Fibroblast of lung (primary cell): ENCODE data around the gene NTRK2. TPM values are rescaled to one million over a fixed set of nuclear protein-coding genes. Genes with fewer than 3 reads are reported as not detected.
A peak's percentile ranks its signal among the peaks of the same experiment; 100 is the strongest.

ENCODE experiments used
- DNase-seq, 2 donors: peaks; one replicate each; pipeline versions ENCODE4 v3.0.0 to v3.0.0-alpha.2; 2010; ENCODE audit warnings: low read depth in 2 of 2
- H2AFZ ChIP-seq: 2 replicates; pipeline ENCODE4 v1.5.1; 2012; ENCODE audit warnings: low read length, control low read depth, inconsistent platforms
- H3K27ac ChIP-seq: 2 replicates; pipeline ENCODE4 v1.5.1; 2011; ENCODE audit warnings: low read length, control low read depth; ENCODE audit not compliant: insufficient read depth
- H3K27me3 ChIP-seq: 2 replicates; pipeline ENCODE4 v1.5.1; 2011; ENCODE audit warnings: mild to moderate bottlenecking, low read length; ENCODE audit not compliant: control insufficient read depth, insufficient read depth
- H3K36me3 ChIP-seq: 2 replicates; pipeline ENCODE4 v1.5.1; 2011; ENCODE audit warnings: low read length; ENCODE audit not compliant: control insufficient read depth, insufficient read depth
- H3K4me1 ChIP-seq: 2 replicates; pipeline ENCODE4 v1.5.1; 2011; ENCODE audit warnings: low read length; ENCODE audit not compliant: control insufficient read depth, insufficient read depth; ENCODE audit errors: extremely low read depth
- H3K4me2 ChIP-seq: 2 replicates; pipeline ENCODE4 v1.5.1; 2011; ENCODE audit warnings: low read length, control low read depth; ENCODE audit not compliant: insufficient read depth; ENCODE audit errors: extremely low read depth
- H3K4me3 ChIP-seq, 4 experiments: fragments of 200-600 bp in 1 of 4; sonication (generic) in 1 of 4; replicated peaks in 1 of 4; 2 replicates each; pipeline ENCODE4 v1.5.1; 2011 to 2016; ENCODE audit warnings: low read length in 4 of 4, low read depth in 3 of 4, mild to moderate bottlenecking in 3 of 4, control low read depth in 2 of 4, inconsistent platforms in 1 of 4, mixed read lengths in 1 of 4; ENCODE audit not compliant: insufficient read depth in 1 of 4; ENCODE audit errors: control extremely low read depth in 1 of 4
- H3K79me2 ChIP-seq: 2 replicates; pipeline ENCODE4 v1.5.1; 2012; ENCODE audit warnings: mild to moderate bottlenecking, low read length, inconsistent platforms; ENCODE audit not compliant: control insufficient read depth, insufficient read depth
- H3K9ac ChIP-seq: 2 replicates; pipeline ENCODE4 v1.5.1; 2011; ENCODE audit warnings: mild to moderate bottlenecking, low read length, control low read depth; ENCODE audit not compliant: insufficient read depth
- H3K9me3 ChIP-seq: 2 replicates; pipeline ENCODE4 v1.5.1; 2012; ENCODE audit warnings: low read depth, low read length; ENCODE audit not compliant: control insufficient read depth, insufficient read depth
- H4K20me1 ChIP-seq: 2 replicates; pipeline ENCODE4 v1.5.1; 2011; ENCODE audit warnings: low read length; ENCODE audit not compliant: control insufficient read depth, insufficient read depth; ENCODE audit errors: extremely low read depth
- EZH2 ChIP-seq: IDR thresholded peaks from 2 replicates; pipeline ENCODE4 v1.5.1; 2012; ENCODE audit warnings: low read length, control low read depth, mild to moderate bottlenecking; ENCODE audit errors: missing control alignments
- polyA plus RNA-seq, 2 donors: library from polyadenylated mRNA; depleted of rRNA in 1 of 2; stranded (reverse) in 1 of 2; unstranded in 1 of 2; fragments of >200 nt; gene quantifications; 2 replicates each; pipeline ENCODE4 v1.2.1, GENCODE V29; 2011 to 2012; ENCODE audit warnings: missing spikeins in 1 of 2
- total RNA-seq: library from RNA; depleted of rRNA; stranded (reverse); fragments of >200 nt; gene quantifications from 2 replicates; pipeline ENCODE4 v1.2.1, GENCODE V29; 2014
- TF ChIP-seq, protein P1 (sequence below), 2 donors: IDR thresholded peaks in 1 of 2; conservative IDR thresholded peaks in 1 of 2; 1 replicate in 1 of 2; 2 replicates in 1 of 2; pipeline ENCODE4 v1.5.1; 2011 to 2012; ENCODE audit warnings: low read length in 2 of 2, control low read depth in 1 of 2, inconsistent platforms in 1 of 2, low read depth in 1 of 2, mild to moderate bottlenecking in 1 of 2

NTRK2 gene
- total and polyA plus RNA-seq, 2 donors (not counting 1 experiment from before 2014, with no cell fraction given) = 0.66 to 1.1 TPM

- H3K4me2 ChIP-seq = no peak overlapping the region
- no peaks in the 10 kb centered on the region for H3K9me3 ChIP-seq
- no peak overlapping the region for H3K27ac ChIP-seq
- no peaks in the 10 kb centered on the region for H3K36me3 ChIP-seq
- peak; percentile 3 to 46 for DNase-seq
- no peak overlapping the region for H2AFZ ChIP-seq
- H3K4me3 ChIP-seq = no peak overlapping the region
- no peaks in the 10 kb centered on the region for H3K79me2 ChIP-seq
- H3K27me3 ChIP-seq = no peaks in the 10 kb centered on the region
- no peaks in the 10 kb centered on the region for H3K4me1 ChIP-seq
- H4K20me1 ChIP-seq = no peaks in the 10 kb centered on the region
- H3K9ac ChIP-seq = no peak overlapping the region
- no peak for TF ChIP-seq EZH2
- TF ChIP-seq, protein P1, sequence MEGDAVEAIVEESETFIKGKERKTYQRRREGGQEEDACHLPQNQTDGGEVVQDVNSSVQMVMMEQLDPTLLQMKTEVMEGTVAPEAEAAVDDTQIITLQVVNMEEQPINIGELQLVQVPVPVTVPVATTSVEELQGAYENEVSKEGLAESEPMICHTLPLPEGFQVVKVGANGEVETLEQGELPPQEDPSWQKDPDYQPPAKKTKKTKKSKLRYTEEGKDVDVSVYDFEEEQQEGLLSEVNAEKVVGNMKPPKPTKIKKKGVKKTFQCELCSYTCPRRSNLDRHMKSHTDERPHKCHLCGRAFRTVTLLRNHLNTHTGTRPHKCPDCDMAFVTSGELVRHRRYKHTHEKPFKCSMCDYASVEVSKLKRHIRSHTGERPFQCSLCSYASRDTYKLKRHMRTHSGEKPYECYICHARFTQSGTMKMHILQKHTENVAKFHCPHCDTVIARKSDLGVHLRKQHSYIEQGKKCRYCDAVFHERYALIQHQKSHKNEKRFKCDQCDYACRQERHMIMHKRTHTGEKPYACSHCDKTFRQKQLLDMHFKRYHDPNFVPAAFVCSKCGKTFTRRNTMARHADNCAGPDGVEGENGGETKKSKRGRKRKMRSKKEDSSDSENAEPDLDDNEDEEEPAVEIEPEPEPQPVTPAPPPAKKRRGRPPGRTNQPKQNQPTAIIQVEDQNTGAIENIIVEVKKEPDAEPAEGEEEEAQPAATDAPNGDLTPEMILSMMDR (conservative IDR thresholded peaks at IDR 0.05 in 1 of 2, IDR thresholded peaks at IDR 0.05 in 1 of 2; ENCODE audit: low read depth in 1 of 2, low read length in 2 of 2) = peak; percentile 47 to 59
These were observed 284.5 kb downstream of the NTRK2 start for GRCh38 chr9:84953797-84954705.

DNA sequence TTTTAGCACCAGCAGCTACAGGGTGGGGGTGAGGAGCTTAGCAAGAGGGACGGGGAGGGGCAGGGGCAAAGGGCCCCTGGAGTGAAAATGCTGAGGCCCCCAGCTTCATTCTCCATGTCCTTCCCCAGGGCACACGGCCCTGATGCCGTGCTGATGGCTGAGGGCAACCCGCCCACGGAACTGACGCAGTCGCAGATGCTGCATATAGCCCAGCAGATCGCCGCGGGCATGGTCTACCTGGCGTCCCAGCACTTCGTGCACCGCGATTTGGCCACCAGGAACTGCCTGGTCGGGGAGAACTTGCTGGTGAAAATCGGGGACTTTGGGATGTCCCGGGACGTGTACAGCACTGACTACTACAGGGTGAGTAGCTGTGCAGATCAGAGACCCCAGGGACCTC is 285.6 kb downstream of the NTRK2 start:
- Histone ChIP-seq H3K36me3 (no peaks in the 10 kb centered on the region), H4K20me1 (no peaks in the 10 kb centered on the region), H3K27me3 (no peaks in the 10 kb centered on the region), H3K79me2 (no peaks in the 10 kb centered on the region), H3K9me3 (no peaks in the 10 kb centered on the region), H3K4me3 (no peak overlapping the region), H2AFZ (no peak overlapping the region), H3K9ac (no peak overlapping the region), H3K4me1 (no peaks in the 10 kb centered on the region), H3K4me2 (no peak overlapping the region), H3K27ac (no peak overlapping the region)
- no peak for DNase-seq
- TF ChIP-seq, protein P1 (conservative IDR thresholded peaks at IDR 0.05 in 1 of 2, IDR thresholded peaks at IDR 0.05 in 1 of 2; ENCODE audit: low read depth in 1 of 2, low read length in 2 of 2) = no peak
- no peak for TF ChIP-seq EZH2

- no peaks in the 10 kb centered on the region for H3K79me2 ChIP-seq
- H3K9ac ChIP-seq = no peak overlapping the region
- H3K36me3 ChIP-seq = no peaks in the 10 kb centered on the region
- H4K20me1 ChIP-seq = no peaks in the 10 kb centered on the region
- H3K4me2 ChIP-seq = no peak overlapping the region
- H3K27me3 ChIP-seq = no peaks in the 10 kb centered on the region
- H2AFZ ChIP-seq = no peak overlapping the region
- TF ChIP-seq, protein P1 (conservative IDR thresholded peaks at IDR 0.05 in 1 of 2, IDR thresholded peaks at IDR 0.05 in 1 of 2; ENCODE audit: low read depth in 1 of 2, low read length in 2 of 2) = no peak
- no peak for TF ChIP-seq EZH2
- H3K27ac ChIP-seq = no peak overlapping the region
- no peak overlapping the region for H3K4me3 ChIP-seq
- H3K9me3 ChIP-seq = no peaks in the 10 kb centered on the region
- DNase-seq = peak in 1 of 2 donors; percentile 56
- no peaks in the 10 kb centered on the region for H3K4me1 ChIP-seq
These were observed 286.4 kb downstream of the NTRK2 start for GRCh38 chr9:84955971-84956370.
